Stomach (tissue), 9 donors: ENCODE measurements around the gene FYN. TPM values are rescaled to one million over a fixed set of nuclear protein-coding genes. Genes with fewer than 3 reads are reported as not detected.

Experiments
- DNase-seq, 2 donors: peaks; one replicate each; pipeline versions ENCODE4 v3.0.0 to v3.0.0-alpha.2; 2013 to 2019
- H3K27ac ChIP-seq, 5 donors: fragments of 200-600 bp in 4 of 5; sonication (generic) in 4 of 5; one replicate each; pipeline ENCODE4 v1.5.1; 2013 to 2019; ENCODE audit warnings: mild to moderate bottlenecking in 1 of 5, moderate library complexity in 1 of 5
- H3K27me3 ChIP-seq, 3 donors: fragments of 200-600 bp; sonication (generic); one replicate each; pipeline ENCODE4 v1.5.1; 2017 to 2019; ENCODE audit warnings: mixed run types in 1 of 3
- H3K36me3 ChIP-seq, 4 donors: fragments of 200-600 bp; sonication (generic); 1 replicate in 3 of 4; 2 replicates in 1 of 4; pipeline ENCODE4 v1.5.1; 2016 to 2019
- H3K4me1 ChIP-seq, 4 donors: fragments of 200-600 bp; sonication (generic); one replicate each; pipeline ENCODE4 v1.5.1; 2016 to 2019
- H3K4me3 ChIP-seq, 4 donors: fragments of 200-600 bp; sonication (generic) in 3 of 4; one replicate each; pipeline ENCODE4 v1.5.1; 2016 to 2019; ENCODE audit warnings: mild to moderate bottlenecking in 1 of 4
- H3K9me3 ChIP-seq, 4 donors: fragments of 200-600 bp; sonication (generic); one replicate each; pipeline ENCODE4 v1.5.1; 2016 to 2019
- CTCF ChIP-seq, 7 experiments: fragments of 450-650 bp in 4 of 7; fragments of 200-600 bp in 3 of 7; sonication (generic) in 3 of 7; IDR thresholded peaks; one replicate each; pipeline ENCODE4 v1.5.1; 2016 to 2019; ENCODE audit warnings: antibody characterized with exemption in 7 of 7, control low read depth in 2 of 7, mild to moderate bottlenecking in 1 of 7
- EP300 ChIP-seq: sonication (generic); formaldehyde crosslinking; IDR thresholded peaks from one replicate; pipeline ENCODE4 v1.6.1; 2017; ENCODE audit warnings: antibody characterized with exemption
- POLR2A ChIP-seq, 4 donors: fragments of 450-650 bp; IDR thresholded peaks; one replicate each; pipeline ENCODE4 v1.6.1; 2016; ENCODE audit warnings: antibody characterized with exemption in 4 of 4, control low read depth in 2 of 4, mild to moderate bottlenecking in 1 of 4, moderate library complexity in 1 of 4
- POLR2AphosphoS5 ChIP-seq, 3 donors: sonication (generic); formaldehyde crosslinking; IDR thresholded peaks; one replicate each; pipeline ENCODE4 v1.6.1; 2016; ENCODE audit warnings: antibody characterized with exemption in 3 of 3
- WGBS, 5 donors: extraction: QIAGEN DNeasy Blood & Tissue Kit in 3 of 5; methylation state at CpG; one replicate each; pipeline versions ENCODE4 v1.1.5 to v1.1.7; 2013 to 2018; 5-methylcytosine and 5-hydroxymethylcytosine counted together
- intact Hi-C: fragments of 100-400 bp; cut with DNase I; formaldehyde crosslinking; loops from one replicate; pipeline ENCODE4 v1.15.1; 2023; ENCODE audit warnings: low total_unique reads
- polyA plus RNA-seq, 3 donors: library from polyadenylated mRNA; stranded (reverse); fragments of 200-250 nt; gene quantifications; one replicate each; pipeline ENCODE4 v1.2.3, GENCODE V29; 2013
- total RNA-seq, 5 donors: library from RNA; depleted of rRNA; stranded (reverse); fragments of >200 nt; gene quantifications; one replicate each; pipeline versions ENCODE4 v1.1.0 to v1.2.3, GENCODE V29; 2014 to 2016
- donor health status: healthy with polysubstance abuse.
- donor health status: Bipolar disorder and iron deficiency.
- donor health status: healthy.

FYN gene
- total and polyA plus RNA-seq, 8 donors: 8.4 to 146 (median 37.1) TPM

- TF ChIP-seq CTCF (IDR thresholded peaks at IDR 0.05) (no peak), EP300 (no peak), POLR2AphosphoS5 (IDR thresholded peaks at IDR 0.05) (no peak), POLR2A (IDR thresholded peaks at IDR 0.05) (no peak)
- H3K9me3 ChIP-seq: no peaks in the 10 kb centered on the region
- no peak for DNase-seq
- no peaks in the 10 kb centered on the region for H3K36me3 ChIP-seq
- no peak overlapping the region for H3K27ac ChIP-seq
- no peak overlapping the region for H3K4me3 ChIP-seq
- intact Hi-C loops: no loop called here
- 81 to 93% (median 88%) methylated on average over 3 of the region's 3 CpGs for WGBS, 5 donors
- H3K27me3 ChIP-seq: no peaks in the 10 kb centered on the region
- peaks cover 0 to 27% (median 10%) of the 10 kb centered on the region in 4 donors for H3K4me1 ChIP-seq
These were observed 43.7 kb downstream of the FYN start for GRCh38 chr6:111829581-111829980.

GRCh38 chr6:111828809-111829208, 44.4 kb downstream of the FYN start:
- H3K4me3 ChIP-seq: no peak overlapping the region

GRCh38 chr6:111825439-111826086, 47.7 kb downstream of the FYN start:
- H3K36me3 ChIP-seq: no peaks in the 10 kb centered on the region
- H3K27ac ChIP-seq: no peak overlapping the region
- intact Hi-C loops: no loop called here
- H3K4me1 ChIP-seq: peaks cover 0 to 26% (median 16%) of the 10 kb centered on the region in 4 donors
- H3K9me3 ChIP-seq: no peaks in the 10 kb centered on the region
- no peak overlapping the region for H3K4me3 ChIP-seq
- no peak for DNase-seq
- TF ChIP-seq CTCF (IDR thresholded peaks at IDR 0.05) (no peak), POLR2A (IDR thresholded peaks at IDR 0.05) (no peak), EP300 (no peak), POLR2AphosphoS5 (IDR thresholded peaks at IDR 0.05) (no peak)
- 87 to 91% (median 88%) methylated on average over 4 of the region's 4 CpGs for WGBS, 5 donors
- no peaks in the 10 kb centered on the region for H3K27me3 ChIP-seq

More at GRCh38 chr6:111828809-111829208, 44.4 kb downstream of the FYN start:
- no peak for DNase-seq
- H3K36me3 ChIP-seq: no peaks in the 10 kb centered on the region
- intact Hi-C loops: no loop called here
- H3K9me3 ChIP-seq: no peaks in the 10 kb centered on the region
- H3K27ac ChIP-seq: no peak overlapping the region
- no peaks in the 10 kb centered on the region for H3K27me3 ChIP-seq
- H3K4me1 ChIP-seq: peaks cover 0 to 31% (median 15%) of the 10 kb centered on the region in 4 donors
- TF ChIP-seq POLR2AphosphoS5 (IDR thresholded peaks at IDR 0.05) (no peak), POLR2A (IDR thresholded peaks at IDR 0.05) (no peak), CTCF (IDR thresholded peaks at IDR 0.05) (no peak), EP300 (no peak)
- WGBS, 5 donors: 90 to 97% (median 95%) methylated on average over 2 of the region's 2 CpGs

GRCh38 chr6:111824608-111825337, 48.5 kb downstream of the FYN start:
- Histone ChIP-seq H3K9me3 (no peaks in the 10 kb centered on the region), H3K36me3 (no peaks in the 10 kb centered on the region), H3K4me3 (no peak overlapping the region), H3K27me3 (no peaks in the 10 kb centered on the region), H3K27ac (peak overlapping the region in 3 of 5 donors; percentile 5 to 59 (median 19)), H3K4me1 (peaks cover 0 to 26% (median 16%) of the 10 kb centered on the region in 4 donors)
- TF ChIP-seq POLR2AphosphoS5 (IDR thresholded peaks at IDR 0.05) (no peak), CTCF (IDR thresholded peaks at IDR 0.05) (no peak), POLR2A (IDR thresholded peaks at IDR 0.05) (no peak), EP300 (no peak)
- intact Hi-C loops: no loop called here
- no peak for DNase-seq
- WGBS, 5 donors: 62 to 75% (median 73%) methylated on average over 4 of the region's 4 CpGs
